HCT116 (cell line): ENCODE results near the gene ZNF248. TPM values are rescaled to one million over a fixed set of nuclear protein-coding genes. Genes with fewer than 3 reads are reported as not detected.

ENCODE experiments used
- ATAC-seq: fragments of 200-7000 bp; cut with Tn5 transposase; 2 replicates; pipeline ENCODE4 v1.9.1; 2020; ENCODE audit warnings: mild to moderate bottlenecking, moderate library complexity
- BruUV-seq: library from RNA; stranded (reverse); fragments of 400-500 nt; replicated peaks from 2 replicates; lab custom pipeline; 2021; lab: Mats Ljungman, UMichigan
- CTCF ChIA-PET: fragments of 300-600 bp; sonication (Branson Sonifier 250); formaldehyde crosslinking; loops from one replicate; lab custom pipeline; 2021; ENCODE audit warnings: antibody characterized with exemption; lab: Charles Lee
- POLR2A ChIA-PET: fragments of 300-600, 350-600 bp; sonication (Branson Sonifier 250); formaldehyde crosslinking; loops from one replicate; lab custom pipeline; 2021; ENCODE audit warnings: antibody characterized with exemption; lab: Charles Lee
- RAD21 ChIA-PET, 2 experiments: fragments of 300-600 bp; sonication (Branson Sonifier 250); formaldehyde crosslinking; loops; one replicate each; lab custom pipeline; 2023; ENCODE audit warnings: low total read pairs in 2 of 2; ENCODE audit not compliant: uncharacterized antibody in 2 of 2, unreplicated experiment in 2 of 2, low non-redundant PET in 1 of 2; lab: Charles Lee
- DNase-seq: peaks from one replicate; pipeline ENCODE4 v3.0.0-alpha.2; 2010; ENCODE audit warnings: low read depth, low spot score
- H2AFZ ChIP-seq: fragments of 200-600 bp; shearing (Covaris generic), sonication (generic); 2 replicates; pipeline ENCODE4 v1.6.1; 2017; ENCODE audit warnings: low read depth, mixed run types, mixed read lengths, antibody characterized with exemption, low read length; ENCODE audit not compliant: poor library complexity, severe bottlenecking
- H3K27ac ChIP-seq: 2 replicates; pipeline ENCODE4 v1.5.1; 2012; ENCODE audit warnings: low read depth, low read length
- H3K27me3 ChIP-seq: fragments of 200-600 bp; sonication (generic); 2 replicates; pipeline ENCODE4 v1.6.1; 2016; ENCODE audit warnings: mixed run types, low read length, mixed read lengths; ENCODE audit not compliant: insufficient read depth
- H3K36me3 ChIP-seq, 2 experiments: fragments of 200-500 bp in 1 of 2; fragments of 200-600 bp in 1 of 2; sonication (Bioruptor generic) in 1 of 2; sonication (generic) in 1 of 2; 2 replicates each; pipeline versions ENCODE4 v1.5.1 to v1.6.1; 2014 to 2016; ENCODE audit warnings: low read length in 2 of 2, inconsistent platforms in 1 of 2, mixed read lengths in 1 of 2, mixed run types in 1 of 2; ENCODE audit not compliant: insufficient read depth in 2 of 2, control insufficient read depth in 1 of 2
- H3K4me1 ChIP-seq, 2 experiments: fragments of 200-600 bp in 1 of 2; sonication (generic) in 1 of 2; 2 replicates each; pipeline versions ENCODE4 v1.5.1 to v1.6.1; 2012 to 2017; ENCODE audit warnings: low read length in 2 of 2, inconsistent platforms in 1 of 2, mild to moderate bottlenecking in 1 of 2, mixed read lengths in 1 of 2, mixed run types in 1 of 2, moderate library complexity in 1 of 2; ENCODE audit not compliant: insufficient read depth in 2 of 2, control insufficient read depth in 1 of 2
- H3K4me2 ChIP-seq: fragments of 200-600 bp; sonication (generic); 2 replicates; pipeline ENCODE4 v1.6.1; 2017; ENCODE audit warnings: mixed run types, low read length, mixed read lengths
- H3K4me3 ChIP-seq, 2 experiments: fragments of 200-600 bp in 1 of 2; sonication (generic) in 1 of 2; replicated peaks in 1 of 2; 2 replicates each; pipeline ENCODE4 v1.5.1; 2011 to 2016; ENCODE audit warnings: low read length in 2 of 2, control low read depth in 1 of 2, low read depth in 1 of 2, mild to moderate bottlenecking in 1 of 2, mixed read lengths in 1 of 2, mixed run types in 1 of 2
- H3K79me2 ChIP-seq: fragments of 200-600 bp; sonication (generic); 2 replicates; pipeline ENCODE4 v1.6.1; 2017; ENCODE audit warnings: mild to moderate bottlenecking, mixed run types, low read length, moderate library complexity, mixed read lengths; ENCODE audit not compliant: insufficient read depth
- H3K9ac ChIP-seq: fragments of 200-600 bp; sonication (generic); 2 replicates; pipeline ENCODE4 v1.6.1; 2016; ENCODE audit warnings: low read length, mixed read lengths
- H3K9me2 ChIP-seq: fragments of 200-600 bp; sonication (generic), shearing (Covaris generic); 2 replicates; pipeline ENCODE4 v1.6.1; 2017; ENCODE audit warnings: mixed run types, mild to moderate bottlenecking, moderate library complexity; ENCODE audit not compliant: insufficient read depth
- H3K9me3 ChIP-seq, 2 experiments: fragments of 200-500 bp in 1 of 2; fragments of 200-600 bp in 1 of 2; sonication (Bioruptor generic) in 1 of 2; sonication (generic) in 1 of 2; 2 replicates each; pipeline ENCODE4 v1.6.1; 2014 to 2017; ENCODE audit warnings: low read length in 2 of 2, mixed read lengths in 2 of 2, inconsistent platforms in 1 of 2, low read depth in 1 of 2, mild to moderate bottlenecking in 1 of 2, mixed run types in 1 of 2, moderate library complexity in 1 of 2; ENCODE audit not compliant: control insufficient read depth in 1 of 2, insufficient read depth in 1 of 2
- H4K20me1 ChIP-seq: fragments of 200-600 bp; sonication (generic), shearing (Covaris generic); 2 replicates; pipeline ENCODE4 v1.6.1; 2017; ENCODE audit warnings: mixed run types, mild to moderate bottlenecking, moderate library complexity; ENCODE audit not compliant: insufficient read depth
- CBX3 ChIP-seq: IDR thresholded peaks from 2 replicates; pipeline ENCODE4 v1.6.1; 2012; ENCODE audit warnings: low read depth
- CTCF ChIP-seq, 3 experiments: fragments of 200-600 bp in 1 of 3; sonication (generic) in 1 of 3; IDR thresholded peaks in 2 of 3; conservative IDR thresholded peaks in 1 of 3; 2 replicates each; pipeline ENCODE4 v1.5.1; 2012 to 2017; ENCODE audit warnings: low read depth in 2 of 3, low read length in 2 of 3, antibody characterized with exemption in 1 of 3, borderline replicate concordance in 1 of 3, control low read depth in 1 of 3, mild to moderate bottlenecking in 1 of 3, mixed read lengths in 1 of 3, mixed run types in 1 of 3, moderate library complexity in 1 of 3; ENCODE audit not compliant: insufficient read depth in 1 of 3
- EGR1 ChIP-seq: IDR thresholded peaks from 2 replicates; pipeline ENCODE4 v1.6.1; 2012; ENCODE audit warnings: low read depth
- FOSL1 ChIP-seq: IDR thresholded peaks from 2 replicates; pipeline ENCODE4 v1.6.1; 2012; ENCODE audit warnings: low read depth
- JUND ChIP-seq: IDR thresholded peaks from 2 replicates; pipeline ENCODE4 v1.6.1; 2012
- POLR2AphosphoS5 ChIP-seq: IDR thresholded peaks from 2 replicates; pipeline ENCODE4 v1.6.1; 2011; ENCODE audit warnings: mild to moderate bottlenecking, low read depth, low read length, moderate library complexity
- RAD21 ChIP-seq: IDR thresholded peaks from 2 replicates; pipeline ENCODE4 v1.6.1; 2012; ENCODE audit warnings: low read depth, mild to moderate bottlenecking
- REST ChIP-seq: IDR thresholded peaks from 2 replicates; pipeline ENCODE4 v1.6.1; 2012; ENCODE audit warnings: low read depth
- SP1 ChIP-seq: IDR thresholded peaks from 2 replicates; pipeline ENCODE4 v1.6.1; 2012; ENCODE audit warnings: low read depth
- SRF ChIP-seq: IDR thresholded peaks from 2 replicates; pipeline ENCODE4 v1.6.1; 2012; ENCODE audit warnings: low read depth
- YY1 ChIP-seq: IDR thresholded peaks from 2 replicates; pipeline ENCODE4 v1.6.1; 2011; ENCODE audit warnings: low read length, low read depth, moderate library complexity, mild to moderate bottlenecking; ENCODE audit not compliant: insufficient replicate concordance; ENCODE audit errors: extremely low read depth
- ZBTB33 ChIP-seq: IDR thresholded peaks from 2 replicates; pipeline ENCODE4 v1.6.1; 2011; ENCODE audit warnings: mild to moderate bottlenecking, low read length, moderate library complexity; ENCODE audit not compliant: insufficient replicate concordance; ENCODE audit errors: extremely low read depth
- ZFX ChIP-seq: fragments of 450-650 bp; IDR thresholded peaks from 2 replicates; pipeline ENCODE4 v1.6.1; 2017
- ZNF274 ChIP-seq: fragments of 200-500 bp; sonication (Bioruptor generic); IDR thresholded peaks from 2 replicates; pipeline ENCODE4 v1.6.1; 2014; ENCODE audit warnings: mild to moderate bottlenecking, low read depth, low read length, inconsistent platforms
- intact Hi-C: fragments of 100-400 bp; cut with micrococcal nuclease; formaldehyde crosslinking; loops from 2 replicates; pipeline ENCODE4 v1.10.0; 2022
- total RNA-seq: library from RNA; stranded (reverse); gene quantifications from one replicate; pipeline ENCODE4 v1.2.1, GENCODE V29; 2021; ENCODE audit not compliant: unreplicated experiment

Gene ZNF248
- total RNA-seq, 1 experiment from 2014 or later = 6.2 TPM

GRCh38 chr10:37816290-37816689 lies 41.1 kb downstream of the ZNF248 start:
- H3K79me2 ChIP-seq = no peaks in the 10 kb centered on the region
- no peak for DNase-seq
- intact Hi-C loops = no loop called here
- H3K27ac ChIP-seq = no peak overlapping the region
- no peaks in the 10 kb centered on the region for H4K20me1 ChIP-seq
- H3K4me2 ChIP-seq = no peak overlapping the region
- no TSS peak for BruUV-seq
- no peaks in the 10 kb centered on the region for H3K4me1 ChIP-seq
- RAD21 ChIA-PET = no interaction called here
- CTCF ChIA-PET = no interaction called here
- no peak overlapping the region for H2AFZ ChIP-seq
- POLR2A ChIA-PET = no interaction called here
- H3K9me3 ChIP-seq = no peaks in the 10 kb centered on the region; a peak in 2 of 4 replicates
- no peaks in the 10 kb centered on the region for H3K27me3 ChIP-seq
- no peak for ATAC-seq
- no peak overlapping the region for H3K9ac ChIP-seq
- H3K9me2 ChIP-seq = no peaks in the 10 kb centered on the region
- no peak for TF ChIP-seq EGR1
- TF ChIP-seq CTCF (IDR thresholded peaks at IDR 0.05 in 2 of 3, conservative IDR thresholded peaks at IDR 0.05 in 1 of 3; ENCODE audit: borderline replicate concordance in 1 of 3, insufficient read depth in 1 of 3, low read depth in 2 of 3, low read length in 2 of 3) = no peak
- no peak for TF ChIP-seq RAD21
- TF ChIP-seq POLR2AphosphoS5 = no peak
- no peak for TF ChIP-seq CBX3
- no peak for TF ChIP-seq SRF
- no peak for TF ChIP-seq SP1
- no peak for TF ChIP-seq JUND
- no peak for TF ChIP-seq REST
- TF ChIP-seq ZNF274 = no peak
- no peak for TF ChIP-seq FOSL1
- no peak for TF ChIP-seq YY1
- TF ChIP-seq ZBTB33 = no peak
- TF ChIP-seq ZFX = no peak
- TF ChIP-seq, all 23 proteins: peak for 0
- H3K4me3 ChIP-seq = no peak overlapping the region
- H3K36me3 ChIP-seq = no peaks in the 10 kb centered on the region
